ENCODE results near the gene PCCA. TPM values are rescaled to one million over a fixed set of nuclear protein-coding genes. Genes with fewer than 3 reads are reported as not detected.

Gene PCCA
- total and polyA plus RNA-seq, 8 donors: 31.4 to 140 (median 77.0) TPM

- 91 to 96% (median 95%) methylated on average over 1 of the region's 1 CpG for WGBS, 5 donors
- H3K4me3 ChIP-seq: no peak overlapping the region
- no peaks in the 10 kb centered on the region for H3K27me3 ChIP-seq
- no peaks in the 10 kb centered on the region for H3K9me3 ChIP-seq
- TF ChIP-seq POLR2A (IDR thresholded peaks at IDR 0.05): no peak
- no peak for TF ChIP-seq POLR2AphosphoS5 (IDR thresholded peaks at IDR 0.05)
- TF ChIP-seq EP300 (IDR thresholded peaks at IDR 0.05): no peak
- TF ChIP-seq CTCF (IDR thresholded peaks at IDR 0.05): no peak
- H3K4me1 ChIP-seq: no peaks in the 10 kb centered on the region
- intact Hi-C loops (cut with DNase I; ENCODE audit: low total_unique reads): no loop called here
- DNase-seq: no peak
- peaks cover 0 to 64% (median 55%) of the 10 kb centered on the region in 4 donors for H3K36me3 ChIP-seq
- no peak overlapping the region for H3K27ac ChIP-seq
Observed at GRCh38 chr13:100323937-100324336, 235.0 kb downstream of the PCCA start.

- DNase-seq: no peak
- no peaks in the 10 kb centered on the region for H3K27me3 ChIP-seq
- no peaks in the 10 kb centered on the region for H3K4me1 ChIP-seq
- H3K9me3 ChIP-seq: no peaks in the 10 kb centered on the region
- H3K36me3 ChIP-seq: peaks cover 0 to 54% (median 44%) of the 10 kb centered on the region in 4 donors
- TF ChIP-seq EP300 (IDR thresholded peaks at IDR 0.05) (no peak), POLR2AphosphoS5 (IDR thresholded peaks at IDR 0.05) (no peak), POLR2A (IDR thresholded peaks at IDR 0.05) (no peak), CTCF (IDR thresholded peaks at IDR 0.05) (no peak)
- H3K4me3 ChIP-seq: no peak overlapping the region
- intact Hi-C loops (cut with DNase I; ENCODE audit: low total_unique reads): no loop called here
- H3K27ac ChIP-seq: no peak overlapping the region
Observed at GRCh38 chr13:100330662-100331061, 241.8 kb downstream of the PCCA start.

- no peak for DNase-seq
- intact Hi-C loops (cut with DNase I; ENCODE audit: low total_unique reads): no loop called here
- 79 to 98% (median 90%) methylated on average over 1 of the region's 1 CpG for WGBS, 5 donors
- no peaks in the 10 kb centered on the region for H3K27me3 ChIP-seq
- no peaks in the 10 kb centered on the region for H3K4me1 ChIP-seq
- H3K4me3 ChIP-seq: no peak overlapping the region
- H3K36me3 ChIP-seq: peaks cover 0 to 51% (median 42%) of the 10 kb centered on the region in 4 donors
- TF ChIP-seq POLR2A (IDR thresholded peaks at IDR 0.05) (no peak), EP300 (IDR thresholded peaks at IDR 0.05) (no peak), POLR2AphosphoS5 (IDR thresholded peaks at IDR 0.05) (no peak), CTCF (IDR thresholded peaks at IDR 0.05) (no peak)
- H3K9me3 ChIP-seq: no peaks in the 10 kb centered on the region
- H3K27ac ChIP-seq: no peak overlapping the region
Observed at GRCh38 chr13:100333141-100333540, 244.2 kb downstream of the PCCA start.

GRCh38 chr13:100334214-100334613 lies 245.3 kb downstream of the PCCA start:
- no peak overlapping the region for H3K4me3 ChIP-seq
- H3K27me3 ChIP-seq: no peaks in the 10 kb centered on the region
- H3K4me1 ChIP-seq: no peaks in the 10 kb centered on the region
- no peak for TF ChIP-seq POLR2AphosphoS5 (IDR thresholded peaks at IDR 0.05)
- WGBS, 5 donors: 89 to 100% (median 97%) methylated on average over 1 of the region's 1 CpG
- H3K36me3 ChIP-seq: peaks cover 0 to 47% (median 40%) of the 10 kb centered on the region in 4 donors
- no peak overlapping the region for H3K27ac ChIP-seq
- no peaks in the 10 kb centered on the region for H3K9me3 ChIP-seq
- DNase-seq: no peak
- intact Hi-C loops (cut with DNase I; ENCODE audit: low total_unique reads): no loop called here

GRCh38 chr13:100336795-100337516 lies 248.1 kb downstream of the PCCA start:
- no peaks in the 10 kb centered on the region for H3K9me3 ChIP-seq
- TF ChIP-seq CTCF (IDR thresholded peaks at IDR 0.05) (no peak), EP300 (IDR thresholded peaks at IDR 0.05) (no peak), POLR2A (IDR thresholded peaks at IDR 0.05) (no peak), POLR2AphosphoS5 (IDR thresholded peaks at IDR 0.05) (no peak)
- H3K4me1 ChIP-seq: no peaks in the 10 kb centered on the region
- H3K4me3 ChIP-seq: no peak overlapping the region
- 79 to 92% (median 85%) methylated on average over 8 to 9 of the region's 9 CpGs for WGBS, 5 donors
- intact Hi-C loops (cut with DNase I; ENCODE audit: low total_unique reads): no loop called here
- peak in 1 of 2 donors; percentile 6 for DNase-seq
- no peaks in the 10 kb centered on the region for H3K27me3 ChIP-seq
- peaks cover 4 to 56% (median 49%) of the 10 kb centered on the region in 4 donors for H3K36me3 ChIP-seq
- no peak overlapping the region for H3K27ac ChIP-seq
